CD8-positive, alpha-beta memory T cell (primary cell): Measurements from ENCODE around the gene TNFRSF14. TPM values are rescaled to one million over a fixed set of nuclear protein-coding genes. Genes with fewer than 3 reads are reported as not detected.

Experiments used
- CTCF ChIA-PET: fragments of 350-600 bp; sonication (Branson Sonifier 250); formaldehyde crosslinking; loops from one replicate; lab custom pipeline; 2021; ENCODE audit warnings: antibody characterized with exemption; lab: Charles Lee
- POLR2A ChIA-PET: fragments of 350-600 bp; sonication (Branson Sonifier 250); formaldehyde crosslinking; loops from one replicate; lab custom pipeline; 2021; ENCODE audit warnings: antibody characterized with exemption; lab: Charles Lee
- DNase-seq, 5 donors: peaks; one replicate each; pipeline versions ENCODE4 v3.0.0 to v3.0.0-alpha.2; 2020 to 2022; ENCODE audit warnings: mixed read lengths in 1 of 5
- H3K27ac ChIP-seq: one replicate; pipeline ENCODE4 v1.7.0; 2013; ENCODE audit warnings: low read depth, mild to moderate bottlenecking, low read length, moderate library complexity
- H3K27me3 ChIP-seq: 2 replicates; pipeline ENCODE4 v1.7.0; 2013; ENCODE audit warnings: low read length, mild to moderate bottlenecking; ENCODE audit not compliant: insufficient read depth, poor library complexity, severe bottlenecking
- H3K36me3 ChIP-seq: 2 replicates; pipeline ENCODE4 v1.7.0; 2013; ENCODE audit warnings: mild to moderate bottlenecking, low read length, moderate library complexity; ENCODE audit not compliant: insufficient read depth
- H3K4me1 ChIP-seq: 2 replicates; pipeline ENCODE4 v1.7.0; 2013; ENCODE audit warnings: mild to moderate bottlenecking, low read length, moderate library complexity; ENCODE audit not compliant: insufficient read depth
- H3K4me3 ChIP-seq: 2 replicates; pipeline ENCODE4 v1.7.0; 2013; ENCODE audit warnings: mild to moderate bottlenecking, low read length
- H3K9me3 ChIP-seq: 2 replicates; pipeline ENCODE4 v1.7.0; 2013; ENCODE audit warnings: mild to moderate bottlenecking, low read length
- H3K27ac Mint-ChIP-seq, 8 donors: one replicate each; pipeline ENCODE4 v1.8.0; 2020 to 2021; ENCODE audit warnings: mixed read lengths in 8 of 8, mild to moderate bottlenecking in 6 of 8, inconsistent platforms in 3 of 8, moderate library complexity in 3 of 8
- H3K27me3 Mint-ChIP-seq, 2 donors: one replicate each; pipeline ENCODE4 v1.8.0; 2020 to 2021; ENCODE audit warnings: mixed read lengths in 2 of 2, mild to moderate bottlenecking in 1 of 2, moderate library complexity in 1 of 2
- H3K36me3 Mint-ChIP-seq, 3 donors: one replicate each; pipeline ENCODE4 v1.8.0; 2020 to 2021; ENCODE audit warnings: mixed read lengths in 3 of 3, inconsistent platforms in 1 of 3, mild to moderate bottlenecking in 1 of 3
- H3K4me1 Mint-ChIP-seq, 3 donors: one replicate each; pipeline ENCODE4 v1.8.0; 2020 to 2021; ENCODE audit warnings: mixed read lengths in 3 of 3, inconsistent platforms in 1 of 3, mild to moderate bottlenecking in 1 of 3
- H3K4me3 Mint-ChIP-seq, 7 donors: one replicate each; pipeline ENCODE4 v1.8.0; 2020 to 2021; ENCODE audit warnings: mixed read lengths in 7 of 7, mild to moderate bottlenecking in 6 of 7, moderate library complexity in 4 of 7, inconsistent platforms in 2 of 7
- H3K9me3 Mint-ChIP-seq, 5 donors: one replicate each; pipeline ENCODE4 v1.8.0; 2020 to 2022; ENCODE audit warnings: mixed read lengths in 5 of 5, mild to moderate bottlenecking in 3 of 5, moderate library complexity in 2 of 5, inconsistent platforms in 1 of 5
- polyA plus RNA-seq: library from polyadenylated mRNA; unstranded; fragments of 300-500 nt; fragmentation: Illumina TruSeq; gene quantifications from one replicate; pipeline ENCODE4 v1.2.3, GENCODE V29; 2021
- total RNA-seq, 2 experiments: library from RNA; stranded (reverse); gene quantifications; one replicate each; pipeline ENCODE4 v1.2.3, GENCODE V29; 2021

Gene TNFRSF14
- total and polyA plus RNA-seq, 3 experiments from 2014 or later = 51.6 to 168 (median 164) TPM

- Histone ChIP-seq H3K9me3 (no peaks in the 10 kb centered on the region), H3K36me3 (no peaks in the 10 kb centered on the region), H3K27ac (peak overlapping the region; percentile 95), H3K27me3 (no peaks in the 10 kb centered on the region), H3K4me1 (peaks cover 41% of the 10 kb centered on the region), H3K4me3 (peak overlapping the region; percentile 94)
- ChIA-PET CTCF (interaction anchor here (1.1 to 4.0 kb wide), 10 partner anchors 11 to 390 kb away, joined by 3 to 34 read pairs (median 6); partner anchors contain the start of genes FAAP20, MORN1, RER1 and TNFRSF14), POLR2A (interaction anchor here (0.6 to 4.3 kb wide), 9 partner anchors 22 to 193 kb away, joined by 3 to 48 read pairs (median 7); partner anchors contain the start of genes MORN1, PANK4, RER1 and TNFRSF14)
- Mint-ChIP-seq H3K4me1 (peaks cover 29 to 61% (median 34%) of the 10 kb centered on the region in 3 donors), H3K36me3 (peaks cover 0 to 17% (median 0%) of the 10 kb centered on the region in 3 donors), H3K27me3 (no peaks in the 10 kb centered on the region), H3K4me3 (peak overlapping the region; percentile 86 to 99 (median 93)), H3K27ac (peak overlapping the region; percentile 86 to 98 (median 98)), H3K9me3 (no peaks in the 10 kb centered on the region)
- DNase-seq = peak in 2 of 5 donors; percentile 23 to 36
Observed at GRCh38 chr1:2584686-2585317, 28.6 kb downstream of the TNFRSF14 start.

GRCh38 chr1:2585318-2586092 is 29.3 kb downstream of the TNFRSF14 start:
- ChIA-PET CTCF (interaction anchor here (0.8 to 4.0 kb wide), 11 partner anchors 8 to 391 kb away, joined by 3 to 34 read pairs (median 5); partner anchors contain the start of genes FAAP20, MORN1, PANK4 and RER1), POLR2A (interaction anchor here (0.7 to 4.3 kb wide), 12 partner anchors 8 to 1618 kb away, joined by 3 to 48 read pairs (median 4); partner anchors contain the start of genes MORN1, PANK4, RER1 and TNFRSF14)
- Mint-ChIP-seq H3K4me3 (peak overlapping the region; percentile 86 to 99 (median 93)), H3K27ac (peak overlapping the region; percentile 86 to 98 (median 98)), H3K4me1 (peaks cover 27 to 58% (median 31%) of the 10 kb centered on the region in 3 donors), H3K9me3 (no peaks in the 10 kb centered on the region), H3K27me3 (no peaks in the 10 kb centered on the region), H3K36me3 (peaks cover 0 to 22% (median 0%) of the 10 kb centered on the region in 3 donors)
- peak; percentile 60 to 85 (median 81) for DNase-seq
- no peaks in the 10 kb centered on the region for H3K9me3 ChIP-seq
- peaks cover 38% of the 10 kb centered on the region for H3K4me1 ChIP-seq
- peak overlapping the region; percentile 94 for H3K4me3 ChIP-seq
- peak overlapping the region; percentile 95 for H3K27ac ChIP-seq
- H3K27me3 ChIP-seq = no peaks in the 10 kb centered on the region
- H3K36me3 ChIP-seq = no peaks in the 10 kb centered on the region

DNA sequence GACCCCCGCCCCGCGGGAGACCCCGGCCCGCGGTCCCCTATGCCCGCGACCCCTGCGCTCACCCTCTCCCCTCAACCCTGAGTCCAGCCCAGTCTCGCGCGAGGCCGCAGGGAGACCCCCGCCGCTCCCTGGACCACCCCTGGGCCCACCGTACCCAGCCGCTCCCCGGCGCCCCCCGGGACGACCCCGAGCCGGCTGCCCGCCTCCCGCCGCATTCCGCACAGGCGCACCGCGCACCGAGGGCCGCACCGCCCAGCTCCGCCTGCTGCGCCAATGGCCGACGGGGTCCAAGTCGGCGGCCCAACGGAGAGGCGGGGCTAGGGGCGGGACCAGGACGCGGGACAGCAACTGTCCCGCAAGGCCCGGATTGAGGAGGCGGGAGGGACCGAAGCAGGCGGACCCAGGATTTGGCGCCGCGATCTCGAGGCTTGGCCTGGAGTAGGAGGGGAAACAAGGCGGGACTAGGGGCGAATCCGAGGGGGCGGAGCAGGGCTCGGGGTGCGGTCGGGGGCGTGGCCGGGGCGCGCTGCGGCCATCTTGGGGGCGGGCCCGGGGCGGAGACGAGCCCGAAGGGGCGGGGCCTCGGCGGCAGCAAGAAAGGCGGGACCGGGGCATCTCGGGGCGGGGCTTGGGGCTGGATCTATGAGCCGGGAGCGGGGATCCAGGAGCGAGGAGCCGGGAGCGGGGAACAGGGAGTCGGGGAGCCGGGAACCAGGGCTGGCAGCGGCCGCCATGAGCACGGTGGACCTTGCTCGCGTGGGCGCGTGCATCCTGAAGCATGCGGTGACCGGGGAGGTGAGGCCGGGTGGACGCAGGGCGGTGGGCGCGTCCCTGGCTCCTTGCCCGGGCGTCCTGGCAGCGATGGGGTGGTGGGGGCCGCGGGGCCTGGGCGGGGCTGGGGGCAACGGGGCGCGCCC is 30.2 kb downstream of the TNFRSF14 start, which contains the start of gene PRXL2B:
PRXL2B (plus strand) TSS at position 624 of the 917 bp plus-strand sequence; CDS start at position 733, 109 bp downstream.
- no peaks in the 10 kb centered on the region for H3K9me3 ChIP-seq
- DNase-seq = peak; percentile 93 to 98 (median 95)
- H3K4me1 ChIP-seq = peaks cover 37% of the 10 kb centered on the region
- Mint-ChIP-seq H3K9me3 (no peaks in the 10 kb centered on the region), H3K27me3 (no peaks in the 10 kb centered on the region), H3K4me3 (peak within 1 kb of the TSS; percentile 89 to 99 (median 93)), H3K4me1 (peaks cover 26 to 52% (median 30%) of the 10 kb centered on the region in 3 donors), H3K27ac (peak within 1 kb of the TSS; percentile 86 to 98 (median 98)), H3K36me3 (peaks cover 0 to 22% (median 0%) of the 10 kb centered on the region in 3 donors)
- H3K4me3 ChIP-seq = peak within 1 kb of the TSS; percentile 94
- H3K27ac ChIP-seq = peak within 1 kb of the TSS; percentile 95
- POLR2A ChIA-PET = interaction anchor here (0.6 to 4.3 kb wide), 13 partner anchors 9 to 1619 kb away, joined by 3 to 48 read pairs (median 5); partner anchors contain the start of genes MORN1, PANK4, RER1 and TNFRSF14
- H3K27me3 ChIP-seq = no peaks in the 10 kb centered on the region
- H3K36me3 ChIP-seq = no peaks in the 10 kb centered on the region
- CTCF ChIA-PET = interaction anchor here (0.8 to 4.0 kb wide), 11 partner anchors 8 to 195 kb away, joined by 3 to 34 read pairs (median 4); partner anchors contain the start of genes MORN1, PANK4, RER1 and TNFRSF14

GRCh38 chr1:2587071-2587859 is 31.1 kb downstream of the TNFRSF14 start:
- Mint-ChIP-seq H3K4me3 (peak overlapping the region; percentile 71 to 99 (median 93)), H3K9me3 (no peaks in the 10 kb centered on the region), H3K36me3 (peaks cover 0 to 22% (median 0%) of the 10 kb centered on the region in 3 donors), H3K27ac (peak overlapping the region in 2 of 8 donors; percentile 38 to 95), H3K27me3 (no peaks in the 10 kb centered on the region), H3K4me1 (peaks cover 21 to 47% (median 26%) of the 10 kb centered on the region in 3 donors)
- DNase-seq = peak in 1 of 5 donors; percentile 44
- no peaks in the 10 kb centered on the region for H3K9me3 ChIP-seq
- H3K36me3 ChIP-seq = no peaks in the 10 kb centered on the region
- H3K4me3 ChIP-seq = peak overlapping the region; percentile 94
- ChIA-PET POLR2A (interaction anchor here (0.6 to 4.3 kb wide), 6 partner anchors 30 to 279 kb away, joined by 3 to 48 read pairs (median 5); partner anchors contain the start of genes MORN1, PANK4 and RER1), CTCF (interaction anchor here (1.5 to 3.9 kb wide), 4 partner anchors 10 to 61 kb away, joined by 4 to 33 read pairs (median 11); partner anchors contain the start of gene PANK4)
- H3K4me1 ChIP-seq = peaks cover 34% of the 10 kb centered on the region
- H3K27ac ChIP-seq = no peak overlapping the region
- H3K27me3 ChIP-seq = no peaks in the 10 kb centered on the region

- Mint-ChIP-seq H3K4me3 (peak overlapping the region; percentile 71 to 99 (median 93)), H3K27me3 (no peaks in the 10 kb centered on the region), H3K9me3 (no peaks in the 10 kb centered on the region), H3K27ac (peak overlapping the region in 2 of 8 donors; percentile 3 to 65), H3K4me1 (peaks cover 19 to 46% (median 26%) of the 10 kb centered on the region in 3 donors), H3K36me3 (peaks cover 0 to 22% (median 0%) of the 10 kb centered on the region in 3 donors)
- Histone ChIP-seq H3K9me3 (no peaks in the 10 kb centered on the region), H3K27ac (no peak overlapping the region), H3K27me3 (no peaks in the 10 kb centered on the region), H3K36me3 (no peaks in the 10 kb centered on the region), H3K4me1 (peaks cover 34% of the 10 kb centered on the region), H3K4me3 (no peak overlapping the region)
- ChIA-PET CTCF (interaction anchor here (1.6 kb wide), 1 partner anchor 10 kb away, joined by 4 read pairs; no protein-coding TSS in a partner anchor), POLR2A (interaction anchor here (0.7 to 4.3 kb wide), 4 partner anchors 31 to 197 kb away, joined by 3 to 48 read pairs (median 4); partner anchors contain the start of genes MORN1 and RER1)
- DNase-seq = peak in 1 of 5 donors; percentile 49
Observed at GRCh38 chr1:2587860-2588571, 31.8 kb downstream of the TNFRSF14 start.
